K562 (cell line): ENCODE measurements around the gene KCNN3. TPM values are rescaled to one million over a fixed set of nuclear protein-coding genes. Genes with fewer than 3 reads are reported as not detected.

Source experiments
- GATA2 ChIP-seq: sonication (generic); formaldehyde crosslinking; IDR thresholded peaks from 2 replicates; pipeline ENCODE4 v1.4.0; 2020; ENCODE audit warnings: mild to moderate bottlenecking, missing genetic modification reagents
- HDAC2 ChIP-seq: fragments of 450-650 bp; IDR thresholded peaks from 2 replicates; pipeline ENCODE4 v1.6.1; 2016; ENCODE audit warnings: mild to moderate bottlenecking
- PRDM10 ChIP-seq: fragments of 450-650 bp; IDR thresholded peaks from 2 replicates; pipeline ENCODE4 v1.6.1; 2018; ENCODE audit not compliant: partially characterized antibody
- RCOR1 ChIP-seq, 2 experiments: IDR thresholded peaks; 2 replicates each; pipeline ENCODE4 v1.6.1; 2012; ENCODE audit warnings: low read depth in 2 of 2, low read length in 2 of 2, borderline replicate concordance in 1 of 2, improper control_type of control experiment in 1 of 2
- RNF219 ChIP-seq: fragments of 250-450 bp; sonication (Bioruptor Pico); IDR thresholded peaks from 2 replicates; pipeline ENCODE4 v1.5.0; 2022; ENCODE audit warnings: mild to moderate bottlenecking
- TGIF2 ChIP-seq: sonication (generic); formaldehyde crosslinking; IDR thresholded peaks from 2 replicates; pipeline ENCODE4 v1.8.1; 2022; ENCODE audit warnings: mild to moderate bottlenecking, missing genetic modification reagents, moderate library complexity
- ZC3H11A ChIP-seq: IDR thresholded peaks from 2 replicates; pipeline ENCODE4 v1.6.1; 2012; ENCODE audit warnings: low read depth, low read length, improper control_type of control experiment
- ZNF175 ChIP-seq: fragments of 200-800 bp; sonication (Bioruptor generic); IDR thresholded peaks from 2 replicates; pipeline ENCODE4 v1.6.1; 2016; ENCODE audit warnings: low read depth, mild to moderate bottlenecking, missing genetic modification characterization, missing compliant biosample characterization
- polyA plus RNA-seq, 8 experiments: library from polyadenylated mRNA; depleted of rRNA in 4 of 8; stranded (reverse) in 5 of 8; unstranded in 3 of 8; fragments of >200 nt; fragmentation: Nextera tagmentation in 2 of 8; fragmentation: Illumina TruSeq in 1 of 8; extraction: Ambion mirVana in 2 of 8; extraction: Trizol in 1 of 8; gene quantifications; 2 replicates each; pipeline versions ENCODE4 v1.2.1 to v1.2.3, GENCODE V29; 2011 to 2014; ENCODE audit warnings: inconsistent platforms in 1 of 8, missing spikeins in 1 of 8
- total RNA-seq, 7 experiments: library from RNA; depleted of rRNA in 6 of 7; stranded (reverse); fragments of >200 nt in 6 of 7; fragmentation: Illumina TruSeq in 2 of 7; extraction: Trizol in 2 of 7; gene quantifications; 2 replicates each; pipeline versions ENCODE4 v1.2.1 to v1.2.3, GENCODE V29; 2011 to 2021; ENCODE audit warnings: low replicate concordance in 1 of 7
- TF ChIP-seq, protein P1 (sequence below): sonication (generic); formaldehyde crosslinking; IDR thresholded peaks from 2 replicates; pipeline ENCODE4 v1.8.0; 2022; ENCODE audit warnings: missing genetic modification reagents, mild to moderate bottlenecking, moderate library complexity, borderline replicate concordance
- TF ChIP-seq, protein P2 (sequence below): fragments of 450-650 bp; IDR thresholded peaks from 2 replicates; pipeline ENCODE4 v1.6.1; 2016; ENCODE audit warnings: low read depth, mild to moderate bottlenecking, moderate library complexity

KCNN3 gene
- total and polyA plus RNA-seq, 9 of the 15 experiments (the other 6 are each of a cell fraction or from before 2014, with no cell fraction given): 0.02 to 0.03 TPM; not detected in 7

GRCh38 chr1:154866257-154867063 is 3.6 kb downstream of the KCNN3 start (continued):
- TF ChIP-seq, protein P1, sequence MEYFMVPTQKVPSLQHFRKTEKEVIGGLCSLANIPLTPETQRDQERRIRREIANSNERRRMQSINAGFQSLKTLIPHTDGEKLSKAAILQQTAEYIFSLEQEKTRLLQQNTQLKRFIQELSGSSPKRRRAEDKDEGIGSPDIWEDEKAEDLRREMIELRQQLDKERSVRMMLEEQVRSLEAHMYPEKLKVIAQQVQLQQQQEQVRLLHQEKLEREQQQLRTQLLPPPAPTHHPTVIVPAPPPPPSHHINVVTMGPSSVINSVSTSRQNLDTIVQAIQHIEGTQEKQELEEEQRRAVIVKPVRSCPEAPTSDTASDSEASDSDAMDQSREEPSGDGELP (CRISPR knock-in tag): peak; percentile 17; the same call in 1 of the 2 replicates
- TF ChIP-seq TGIF2 (CRISPR knock-in tag) (no peak), ZC3H11A (no peak), GATA2 (CRISPR knock-in tag) (peak; percentile 43; the same call in 1 of the 2 replicates), RNF219 (CRISPR knock-in tag) (no peak), HDAC2 (0 out of 2 replicates have a peak, but pooled peaks have one; percentile 33), ZNF175 (CRISPR knock-in tag) (no peak), PRDM10 (peak; percentile 43), RCOR1 (IDR thresholded peaks at IDR 0.05; ENCODE audit: borderline replicate concordance in 1 of 2, low read depth in 2 of 2, low read length in 2 of 2) (peak in 1 of 2 experiments; percentile 63; a peak in 1 of 4 replicates)
- TF ChIP-seq, protein P2, sequence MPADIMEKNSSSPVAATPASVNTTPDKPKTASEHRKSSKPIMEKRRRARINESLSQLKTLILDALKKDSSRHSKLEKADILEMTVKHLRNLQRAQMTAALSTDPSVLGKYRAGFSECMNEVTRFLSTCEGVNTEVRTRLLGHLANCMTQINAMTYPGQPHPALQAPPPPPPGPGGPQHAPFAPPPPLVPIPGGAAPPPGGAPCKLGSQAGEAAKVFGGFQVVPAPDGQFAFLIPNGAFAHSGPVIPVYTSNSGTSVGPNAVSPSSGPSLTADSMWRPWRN: no peak
